ENCODE measurements around the gene NAGK.

The NAGK gene

GRCh38 chr2:71108091-71108490, 39.6 kb downstream of the NAGK start:
- no peak for DNase-seq (ENCODE audit: low read depth in 2 of 2)

- no peak for DNase-seq (ENCODE audit: low read depth in 2 of 2)
These were observed 45.4 kb downstream of the NAGK start for GRCh38 chr2:71113843-71114242.

GRCh38 chr2:71117063-71117462, 48.6 kb downstream of the NAGK start:
- DNase-seq (ENCODE audit: low read depth in 2 of 2): no peak

- no peak for DNase-seq (ENCODE audit: low read depth in 2 of 2)
These were observed 51.7 kb downstream of the NAGK start for GRCh38 chr2:71120195-71120594.

- DNase-seq (ENCODE audit: low read depth in 2 of 2): no peak
These were observed 53.0 kb downstream of the NAGK start for GRCh38 chr2:71121479-71121878.

- no peak for DNase-seq (ENCODE audit: low read depth in 2 of 2)
These were observed 54.2 kb downstream of the NAGK start for GRCh38 chr2:71122387-71123298.

GRCh38 chr2:71125506-71126294, 57.3 kb downstream of the NAGK start:
- no peak for DNase-seq (ENCODE audit: low read depth in 2 of 2)

- no peak for DNase-seq (ENCODE audit: low read depth in 2 of 2)
These were observed 58.5 kb downstream of the NAGK start for GRCh38 chr2:71126957-71127356.

Measured in stimulated activated CD4-positive, alpha-beta T cell treated with anti-CD3 and anti-CD28 coated beads, Interleukin-4, amount 100 ng/mL, for 48 hours (primary cell).